ENCODE measurements around the gene TLCD5. TPM values are rescaled to one million over a fixed set of nuclear protein-coding genes. Genes with fewer than 3 reads are reported as not detected.

TLCD5 gene
- total and polyA plus RNA-seq, 2 donors (not counting 1 experiment from before 2014, with no cell fraction given) = 13.2 to 17.0 TPM

GRCh38 chr11:120365512-120365911 is 40.4 kb downstream of the TLCD5 start:
- Histone ChIP-seq H3K4me3 (replicated peaks in 1 of 4; ENCODE audit: control extremely low read depth in 1 of 4, insufficient read depth in 1 of 4, low read depth in 3 of 4, low read length in 4 of 4) (no peak overlapping the region), H3K4me1 (ENCODE audit: control insufficient read depth, extremely low read depth, insufficient read depth, low read length) (peaks cover 2% of the 10 kb centered on the region), H2AFZ (ENCODE audit: low read length) (no peak overlapping the region), H3K9me3 (ENCODE audit: control insufficient read depth, insufficient read depth, low read depth, low read length) (no peaks in the 10 kb centered on the region), H4K20me1 (ENCODE audit: control insufficient read depth, extremely low read depth, insufficient read depth, low read length) (no peaks in the 10 kb centered on the region), H3K4me2 (ENCODE audit: extremely low read depth, insufficient read depth, low read length) (no peak overlapping the region), H3K9ac (ENCODE audit: insufficient read depth, low read length) (no peak overlapping the region), H3K36me3 (ENCODE audit: control insufficient read depth, insufficient read depth, low read length) (no peaks in the 10 kb centered on the region), H3K27me3 (ENCODE audit: control insufficient read depth, insufficient read depth, low read length) (no peaks in the 10 kb centered on the region), H3K27ac (ENCODE audit: insufficient read depth, low read length) (no peak overlapping the region), H3K79me2 (ENCODE audit: control insufficient read depth, insufficient read depth, low read length) (peaks cover 77% of the 10 kb centered on the region)
- no peak for DNase-seq (ENCODE audit: low read depth in 2 of 2)
- TF ChIP-seq CTCF (conservative IDR thresholded peaks at IDR 0.05 in 1 of 2, IDR thresholded peaks at IDR 0.05 in 1 of 2; ENCODE audit: low read depth in 1 of 2, low read length in 2 of 2) (no peak), EZH2 (IDR thresholded peaks at IDR 0.05; ENCODE audit: low read length, missing control alignments) (no peak)

GRCh38 chr11:120372296-120372695 is 47.2 kb downstream of the TLCD5 start:
- no peak overlapping the region for H2AFZ ChIP-seq (ENCODE audit: low read length)
- no peaks in the 10 kb centered on the region for H3K4me1 ChIP-seq (ENCODE audit: control insufficient read depth, extremely low read depth, insufficient read depth, low read length)
- no peak overlapping the region for H3K9ac ChIP-seq (ENCODE audit: insufficient read depth, low read length)
- H3K36me3 ChIP-seq (ENCODE audit: control insufficient read depth, insufficient read depth, low read length) = no peaks in the 10 kb centered on the region
- H3K79me2 ChIP-seq (ENCODE audit: control insufficient read depth, insufficient read depth, low read length) = peaks cover 74% of the 10 kb centered on the region
- H3K4me2 ChIP-seq (ENCODE audit: extremely low read depth, insufficient read depth, low read length) = no peak overlapping the region
- DNase-seq (ENCODE audit: low read depth in 2 of 2) = no peak
- H3K27ac ChIP-seq (ENCODE audit: insufficient read depth, low read length) = no peak overlapping the region
- no peaks in the 10 kb centered on the region for H3K27me3 ChIP-seq (ENCODE audit: control insufficient read depth, insufficient read depth, low read length)
- H4K20me1 ChIP-seq (ENCODE audit: control insufficient read depth, extremely low read depth, insufficient read depth, low read length) = peaks cover 1% of the 10 kb centered on the region
- TF ChIP-seq EZH2 (IDR thresholded peaks at IDR 0.05; ENCODE audit: low read length, missing control alignments) = no peak
- no peak overlapping the region for H3K4me3 ChIP-seq (replicated peaks in 1 of 4; ENCODE audit: control extremely low read depth in 1 of 4, insufficient read depth in 1 of 4, low read depth in 3 of 4, low read length in 4 of 4)
- no peaks in the 10 kb centered on the region for H3K9me3 ChIP-seq (ENCODE audit: control insufficient read depth, insufficient read depth, low read depth, low read length)

GRCh38 chr11:120375076-120375475 is 50.0 kb downstream of the TLCD5 start:
- H4K20me1 ChIP-seq (ENCODE audit: control insufficient read depth, extremely low read depth, insufficient read depth, low read length) = peaks cover 1% of the 10 kb centered on the region
- H3K36me3 ChIP-seq (ENCODE audit: control insufficient read depth, insufficient read depth, low read length) = no peaks in the 10 kb centered on the region
- H3K4me3 ChIP-seq (replicated peaks in 1 of 4; ENCODE audit: control extremely low read depth in 1 of 4, insufficient read depth in 1 of 4, low read depth in 3 of 4, low read length in 4 of 4) = no peak overlapping the region
- H3K4me2 ChIP-seq (ENCODE audit: extremely low read depth, insufficient read depth, low read length) = peak overlapping the region; percentile 63
- no peaks in the 10 kb centered on the region for H3K27me3 ChIP-seq (ENCODE audit: control insufficient read depth, insufficient read depth, low read length)
- peaks cover 80% of the 10 kb centered on the region for H3K79me2 ChIP-seq (ENCODE audit: control insufficient read depth, insufficient read depth, low read length)
- no peak overlapping the region for H2AFZ ChIP-seq (ENCODE audit: low read length)
- peaks cover under 1% of the 10 kb centered on the region for H3K4me1 ChIP-seq (ENCODE audit: control insufficient read depth, extremely low read depth, insufficient read depth, low read length)
- no peaks in the 10 kb centered on the region for H3K9me3 ChIP-seq (ENCODE audit: control insufficient read depth, insufficient read depth, low read depth, low read length)
- DNase-seq (ENCODE audit: low read depth in 2 of 2) = no peak
- no peak overlapping the region for H3K9ac ChIP-seq (ENCODE audit: insufficient read depth, low read length)
- H3K27ac ChIP-seq (ENCODE audit: insufficient read depth, low read length) = peak overlapping the region; percentile 39
- TF ChIP-seq CTCF (conservative IDR thresholded peaks at IDR 0.05 in 1 of 2, IDR thresholded peaks at IDR 0.05 in 1 of 2; ENCODE audit: low read depth in 1 of 2, low read length in 2 of 2) (no peak), EZH2 (IDR thresholded peaks at IDR 0.05; ENCODE audit: low read length, missing control alignments) (no peak)
